RWPE2 (cell line): ENCODE data around the gene NAT10.

ENCODE experiments used
- ATAC-seq: fragments of 200-7000 bp; cut with Tn5 transposase; 3 replicates; pipeline ENCODE4 v1.9.1; 2021; ENCODE audit warnings: low read depth
- DNase-seq: peaks from one replicate; pipeline ENCODE4 v3.0.0-alpha.2; 2020; ENCODE audit warnings: low spot score
- H3K27ac ChIP-seq: fragments of 450-650 bp; 2 replicates; pipeline ENCODE4 v1.5.1; 2017; ENCODE audit warnings: mild to moderate bottlenecking; ENCODE audit not compliant: poor library complexity, severe bottlenecking
- H3K27me3 ChIP-seq: fragments of 250-450 bp; sonication (Bioruptor Pico); 2 replicates; pipeline ENCODE4 v1.5.1; 2021; ENCODE audit warnings: mild to moderate bottlenecking, moderate library complexity; ENCODE audit not compliant: insufficient read depth, poor library complexity, severe bottlenecking
- H3K36me3 ChIP-seq: fragments of 250-450 bp; sonication (Bioruptor Pico); 2 replicates; pipeline ENCODE4 v1.5.1; 2020; ENCODE audit warnings: low read depth, mild to moderate bottlenecking, moderate library complexity
- H3K4me1 ChIP-seq: fragments of 250-450 bp; sonication (Bioruptor Pico); 2 replicates; pipeline ENCODE4 v1.5.1; 2021; ENCODE audit warnings: mild to moderate bottlenecking, moderate library complexity; ENCODE audit not compliant: insufficient read depth, poor library complexity, severe bottlenecking
- H3K4me3 ChIP-seq: fragments of 250-450 bp; sonication (Bioruptor Pico); 2 replicates; pipeline ENCODE4 v1.5.1; 2021; ENCODE audit warnings: mild to moderate bottlenecking, moderate library complexity; ENCODE audit not compliant: severe bottlenecking
- H3K9me3 ChIP-seq: fragments of 250-450 bp; sonication (Bioruptor Pico); 2 replicates; pipeline ENCODE4 v1.5.1; 2021; ENCODE audit warnings: mild to moderate bottlenecking, moderate library complexity; ENCODE audit not compliant: severe bottlenecking
- TF ChIP-seq, protein P1 (sequence below): fragments of 450-650 bp; IDR thresholded peaks from one replicate; pipeline ENCODE4 v1.5.1; 2017; ENCODE audit warnings: mild to moderate bottlenecking, moderate library complexity; ENCODE audit not compliant: poor library complexity, severe bottlenecking

The NAT10 gene

DNA sequence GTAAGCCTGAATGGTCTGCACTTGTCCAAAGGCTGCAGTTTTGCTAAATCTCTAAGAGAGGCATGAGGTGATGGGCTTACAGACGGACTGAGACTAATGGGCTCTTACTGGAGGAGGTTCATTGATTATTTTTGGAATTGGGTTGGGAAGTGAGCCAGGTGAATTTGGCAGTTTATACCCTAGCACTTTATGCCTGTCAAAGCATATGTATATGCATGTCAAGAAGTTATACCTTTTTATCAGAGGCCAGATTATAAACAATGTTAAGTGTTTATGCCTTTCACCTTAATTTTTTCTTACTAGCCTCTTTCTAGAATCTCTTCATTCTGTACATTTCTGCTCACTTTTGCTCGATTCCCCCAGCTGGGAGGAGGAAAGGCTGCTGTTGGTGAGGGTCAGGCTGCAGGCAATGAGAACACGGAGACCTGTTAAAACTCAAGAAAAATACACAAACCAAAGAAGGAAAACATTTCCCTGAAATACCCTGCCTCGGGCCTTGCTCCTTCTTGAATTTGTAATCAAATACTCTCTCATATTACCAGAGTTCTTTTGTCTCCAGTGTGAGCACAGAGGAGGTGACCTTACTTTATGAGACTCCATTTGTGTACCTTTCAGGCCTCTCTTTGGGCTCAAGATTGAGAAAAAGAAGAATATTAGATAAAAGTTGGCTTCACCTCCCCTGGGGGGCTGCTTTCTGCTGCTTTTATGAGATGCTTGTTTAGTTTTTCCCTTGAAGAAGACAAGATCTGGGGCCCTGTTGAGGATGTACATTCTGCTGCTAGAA, 19.6 kb downstream of the NAT10 start:
- TF ChIP-seq, protein P1, sequence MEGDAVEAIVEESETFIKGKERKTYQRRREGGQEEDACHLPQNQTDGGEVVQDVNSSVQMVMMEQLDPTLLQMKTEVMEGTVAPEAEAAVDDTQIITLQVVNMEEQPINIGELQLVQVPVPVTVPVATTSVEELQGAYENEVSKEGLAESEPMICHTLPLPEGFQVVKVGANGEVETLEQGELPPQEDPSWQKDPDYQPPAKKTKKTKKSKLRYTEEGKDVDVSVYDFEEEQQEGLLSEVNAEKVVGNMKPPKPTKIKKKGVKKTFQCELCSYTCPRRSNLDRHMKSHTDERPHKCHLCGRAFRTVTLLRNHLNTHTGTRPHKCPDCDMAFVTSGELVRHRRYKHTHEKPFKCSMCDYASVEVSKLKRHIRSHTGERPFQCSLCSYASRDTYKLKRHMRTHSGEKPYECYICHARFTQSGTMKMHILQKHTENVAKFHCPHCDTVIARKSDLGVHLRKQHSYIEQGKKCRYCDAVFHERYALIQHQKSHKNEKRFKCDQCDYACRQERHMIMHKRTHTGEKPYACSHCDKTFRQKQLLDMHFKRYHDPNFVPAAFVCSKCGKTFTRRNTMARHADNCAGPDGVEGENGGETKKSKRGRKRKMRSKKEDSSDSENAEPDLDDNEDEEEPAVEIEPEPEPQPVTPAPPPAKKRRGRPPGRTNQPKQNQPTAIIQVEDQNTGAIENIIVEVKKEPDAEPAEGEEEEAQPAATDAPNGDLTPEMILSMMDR = no peak
- Histone ChIP-seq H3K27ac (no peak overlapping the region), H3K4me3 (no peak overlapping the region), H3K27me3 (no peaks in the 10 kb centered on the region), H3K36me3 (peaks cover 94% of the 10 kb centered on the region), H3K4me1 (no peaks in the 10 kb centered on the region), H3K9me3 (no peaks in the 10 kb centered on the region)
- no peak for ATAC-seq
- no peak for DNase-seq

DNA sequence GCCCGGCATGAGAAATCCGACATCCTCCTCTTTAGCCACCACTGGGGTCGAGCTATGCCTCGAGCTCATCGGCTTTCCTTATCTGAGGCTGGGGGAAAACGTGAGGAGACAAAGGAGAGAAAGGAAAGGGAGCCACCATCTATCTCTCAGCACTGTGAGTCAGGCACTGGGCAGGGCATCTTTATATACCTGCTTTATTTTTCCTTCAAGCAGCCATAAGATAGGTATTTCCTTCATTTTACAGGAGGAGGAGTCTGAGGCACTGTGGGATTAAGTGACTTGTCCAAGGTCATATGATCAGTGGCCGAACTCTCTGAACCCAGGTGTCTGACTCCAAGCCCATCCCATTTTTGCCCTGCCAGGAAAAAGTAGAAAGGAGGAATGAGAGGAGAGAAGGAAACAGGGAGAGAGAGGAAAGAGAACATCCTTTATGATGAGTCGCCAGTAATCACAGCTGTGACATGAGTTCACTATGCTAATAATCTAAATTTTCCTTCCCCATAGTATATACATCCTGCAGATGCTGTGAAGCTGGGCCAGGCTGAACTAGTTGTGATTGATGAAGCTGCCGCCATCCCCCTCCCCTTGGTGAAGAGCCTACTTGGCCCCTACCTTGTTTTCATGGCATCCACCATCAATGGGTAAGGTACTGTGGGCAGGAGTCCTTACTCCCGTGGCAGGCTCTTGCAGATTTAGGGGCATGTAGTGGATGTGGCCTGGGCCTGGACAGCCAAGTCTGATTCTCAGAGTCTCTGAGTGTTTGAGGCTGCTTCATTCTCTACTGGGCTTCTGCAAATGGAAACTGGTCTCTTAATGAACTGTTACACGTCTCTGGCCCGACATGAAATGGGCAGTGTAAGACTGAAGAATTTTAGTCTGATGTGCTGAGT, 21.8 kb downstream of the NAT10 start:
- ATAC-seq = no peak
- DNase-seq = no peak
- H3K27me3 ChIP-seq = no peaks in the 10 kb centered on the region
- TF ChIP-seq, protein P1 = no peak
- H3K27ac ChIP-seq = no peak overlapping the region
- peaks cover 94% of the 10 kb centered on the region for H3K36me3 ChIP-seq
- H3K4me1 ChIP-seq = no peaks in the 10 kb centered on the region
- no peaks in the 10 kb centered on the region for H3K9me3 ChIP-seq
- no peak overlapping the region for H3K4me3 ChIP-seq

DNA sequence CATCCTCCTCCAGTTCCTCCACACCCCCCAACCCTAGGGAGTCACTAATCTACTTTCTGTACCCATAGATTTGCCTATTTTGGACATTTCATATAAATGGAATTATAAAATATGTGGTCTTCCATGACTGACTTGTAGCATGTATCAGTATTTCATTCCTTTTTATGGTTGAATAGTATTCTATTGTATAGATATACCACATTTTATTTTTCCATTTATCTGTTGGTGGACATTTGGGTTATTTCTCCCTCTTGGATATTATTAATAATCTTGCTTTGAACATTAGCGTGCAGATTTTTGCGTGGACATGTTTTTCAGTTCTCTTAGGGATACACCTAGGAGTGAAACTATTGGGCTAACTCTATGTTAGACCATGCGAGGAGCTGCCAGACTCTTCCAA, 23.4 kb downstream of the NAT10 start:
- Histone ChIP-seq H3K36me3 (peaks cover 93% of the 10 kb centered on the region), H3K27me3 (no peaks in the 10 kb centered on the region), H3K9me3 (no peaks in the 10 kb centered on the region), H3K4me1 (no peaks in the 10 kb centered on the region), H3K4me3 (no peak overlapping the region), H3K27ac (no peak overlapping the region)
- DNase-seq = no peak
- TF ChIP-seq, protein P1 = no peak
- ATAC-seq = no peak

DNA sequence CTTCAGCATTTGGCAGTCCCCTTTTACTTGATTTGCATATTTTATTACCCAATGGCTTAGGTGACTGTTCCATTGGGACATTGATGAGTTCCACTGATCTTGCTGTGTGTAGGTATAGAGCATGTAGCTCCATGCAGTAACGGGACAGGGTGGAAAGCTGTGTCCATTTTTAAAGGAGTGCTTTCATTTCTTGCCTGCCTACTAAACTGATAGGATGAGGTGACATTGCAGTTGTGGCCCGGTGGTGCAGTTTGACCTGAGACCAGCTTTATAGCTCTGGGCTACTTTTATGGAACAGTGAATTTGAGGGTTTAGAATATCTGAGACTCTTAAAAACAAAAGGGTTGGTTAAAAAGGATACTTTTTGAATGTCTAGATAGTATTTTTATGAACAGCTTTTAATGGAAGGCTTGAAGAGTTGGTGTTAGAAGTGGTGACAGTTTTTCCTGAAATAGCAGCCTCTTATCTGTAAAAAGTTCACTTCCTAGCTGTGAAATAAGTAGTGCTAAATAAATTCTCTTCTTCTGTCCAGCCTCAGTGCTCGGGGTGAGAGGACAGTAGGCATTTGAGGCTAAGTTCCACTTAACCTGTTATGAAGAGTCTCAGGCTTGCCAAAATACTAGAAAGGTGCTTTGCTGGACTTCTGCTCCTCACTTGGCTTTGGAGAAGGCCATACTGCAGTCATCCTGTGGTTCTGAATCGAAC, 27.0 kb downstream of the NAT10 start:
- Histone ChIP-seq H3K4me1 (no peaks in the 10 kb centered on the region), H3K36me3 (peaks cover 90% of the 10 kb centered on the region), H3K4me3 (no peak overlapping the region), H3K27ac (no peak overlapping the region), H3K27me3 (no peaks in the 10 kb centered on the region), H3K9me3 (no peaks in the 10 kb centered on the region)
- ATAC-seq (no peak), DNase-seq (no peak)
- TF ChIP-seq, protein P1 = no peak
